SU-DHL-6 (cell line): ENCODE data around the gene DDAH2.

ENCODE experiments used
- H2AFZ ChIP-seq: fragments of 200-600 bp; sonication (generic); 2 replicates; pipeline ENCODE4 v1.6.1; 2014; ENCODE audit warnings: low read depth, mild to moderate bottlenecking, moderate library complexity, mixed read lengths, antibody characterized with exemption, low read length; ENCODE audit not compliant: severe bottlenecking
- H3F3A ChIP-seq: fragments of 200-600 bp; shearing (Covaris generic); 2 replicates; pipeline ENCODE4 v1.6.0; 2016; ENCODE audit warnings: antibody characterized with exemption, mild to moderate bottlenecking; ENCODE audit not compliant: insufficient read depth
- H3K27ac ChIP-seq: fragments of 200-600 bp; sonication (generic); 2 replicates; pipeline ENCODE4 v1.5.1; 2016; ENCODE audit warnings: low read depth, mild to moderate bottlenecking, low read length, moderate library complexity, mixed read lengths
- H3K27me3 ChIP-seq: fragments of 200-600 bp; sonication (generic), shearing (Covaris generic); 2 replicates; pipeline ENCODE4 v1.6.0; 2014; ENCODE audit warnings: mild to moderate bottlenecking, low read length
- H3K36me3 ChIP-seq: fragments of 200-600 bp; sonication (generic); 2 replicates; pipeline ENCODE4 v1.6.1; 2014; ENCODE audit warnings: mild to moderate bottlenecking, low read length, mixed read lengths
- H3K4me2 ChIP-seq: fragments of 300-600, 200-600 bp; shearing (Covaris generic), sonication (generic); 2 replicates; pipeline ENCODE4 v1.6.0; 2014; ENCODE audit warnings: low read length, low read depth, mild to moderate bottlenecking; ENCODE audit not compliant: poor library complexity, severe bottlenecking
- H3K4me3 ChIP-seq: fragments of 200-600 bp; sonication (generic); 2 replicates; pipeline ENCODE4 v1.5.1; 2014; ENCODE audit warnings: antibody characterized with exemption, low read length, mild to moderate bottlenecking, mixed read lengths; ENCODE audit not compliant: insufficient read depth, poor library complexity, severe bottlenecking
- H3K79me2 ChIP-seq: fragments of 200-600 bp; sonication (generic); 2 replicates; pipeline ENCODE4 v1.6.1; 2014; ENCODE audit warnings: mild to moderate bottlenecking, low read length, moderate library complexity; ENCODE audit not compliant: insufficient read depth
- H3K9ac ChIP-seq: fragments of 200-600 bp; sonication (generic); 2 replicates; pipeline ENCODE4 v1.7.0; 2014; ENCODE audit warnings: mild to moderate bottlenecking, low read length
- H3K9me2 ChIP-seq: fragments of 200-600 bp; sonication (generic); replicated peaks from 2 replicates; pipeline ENCODE4 v1.6.1; 2014; ENCODE audit warnings: low read length; ENCODE audit not compliant: insufficient read depth
- H3K9me3 ChIP-seq: fragments of 200-600 bp; sonication (generic); 2 replicates; pipeline ENCODE4 v1.6.1; 2014; ENCODE audit warnings: low read length, mixed read lengths; ENCODE audit not compliant: insufficient read depth
- H4K20me1 ChIP-seq: fragments of 200-600 bp; sonication (generic); 2 replicates; pipeline ENCODE4 v1.6.1; 2014; ENCODE audit warnings: low read depth, mild to moderate bottlenecking, antibody characterized with exemption, low read length, moderate library complexity, mixed read lengths
- EZH2phosphoT487 ChIP-seq: fragments of 200-600 bp; sonication (generic), shearing (Covaris generic); conservative IDR thresholded peaks from 2 replicates; pipeline ENCODE4 v1.6.1; 2018; ENCODE audit warnings: mild to moderate bottlenecking, antibody characterized with exemption, low read length, moderate library complexity, mixed read lengths
- TF ChIP-seq, protein P1 (sequence below): fragments of 200-600 bp; sonication (generic); IDR thresholded peaks from one replicate; pipeline ENCODE4 v1.5.1; 2017; ENCODE audit warnings: antibody characterized with exemption, mild to moderate bottlenecking, low read length, moderate library complexity; ENCODE audit not compliant: insufficient read depth, poor library complexity, severe bottlenecking

The DDAH2 gene

GRCh38 chr6:31700740-31701401 is 28.2 kb downstream of the DDAH2 start:
- Histone ChIP-seq H3K27me3 (no peaks in the 10 kb centered on the region), H3F3A (peaks cover 13% of the 10 kb centered on the region), H2AFZ (no peak overlapping the region), H3K79me2 (peaks cover 26% of the 10 kb centered on the region), H3K9me3 (no peaks in the 10 kb centered on the region), H4K20me1 (no peaks in the 10 kb centered on the region), H3K27ac (no peak overlapping the region), H3K9ac (no peak overlapping the region), H3K4me2 (peak overlapping the region; percentile 84), H3K9me2 (no peaks in the 10 kb centered on the region), H3K4me3 (no peak overlapping the region), H3K36me3 (0 out of 2 replicates have a peak, but pooled peaks cover 2% of the 10 kb centered on the region)
- TF ChIP-seq, protein P1, sequence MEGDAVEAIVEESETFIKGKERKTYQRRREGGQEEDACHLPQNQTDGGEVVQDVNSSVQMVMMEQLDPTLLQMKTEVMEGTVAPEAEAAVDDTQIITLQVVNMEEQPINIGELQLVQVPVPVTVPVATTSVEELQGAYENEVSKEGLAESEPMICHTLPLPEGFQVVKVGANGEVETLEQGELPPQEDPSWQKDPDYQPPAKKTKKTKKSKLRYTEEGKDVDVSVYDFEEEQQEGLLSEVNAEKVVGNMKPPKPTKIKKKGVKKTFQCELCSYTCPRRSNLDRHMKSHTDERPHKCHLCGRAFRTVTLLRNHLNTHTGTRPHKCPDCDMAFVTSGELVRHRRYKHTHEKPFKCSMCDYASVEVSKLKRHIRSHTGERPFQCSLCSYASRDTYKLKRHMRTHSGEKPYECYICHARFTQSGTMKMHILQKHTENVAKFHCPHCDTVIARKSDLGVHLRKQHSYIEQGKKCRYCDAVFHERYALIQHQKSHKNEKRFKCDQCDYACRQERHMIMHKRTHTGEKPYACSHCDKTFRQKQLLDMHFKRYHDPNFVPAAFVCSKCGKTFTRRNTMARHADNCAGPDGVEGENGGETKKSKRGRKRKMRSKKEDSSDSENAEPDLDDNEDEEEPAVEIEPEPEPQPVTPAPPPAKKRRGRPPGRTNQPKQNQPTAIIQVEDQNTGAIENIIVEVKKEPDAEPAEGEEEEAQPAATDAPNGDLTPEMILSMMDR, result no peak
- no peak for TF ChIP-seq EZH2phosphoT487

DNA sequence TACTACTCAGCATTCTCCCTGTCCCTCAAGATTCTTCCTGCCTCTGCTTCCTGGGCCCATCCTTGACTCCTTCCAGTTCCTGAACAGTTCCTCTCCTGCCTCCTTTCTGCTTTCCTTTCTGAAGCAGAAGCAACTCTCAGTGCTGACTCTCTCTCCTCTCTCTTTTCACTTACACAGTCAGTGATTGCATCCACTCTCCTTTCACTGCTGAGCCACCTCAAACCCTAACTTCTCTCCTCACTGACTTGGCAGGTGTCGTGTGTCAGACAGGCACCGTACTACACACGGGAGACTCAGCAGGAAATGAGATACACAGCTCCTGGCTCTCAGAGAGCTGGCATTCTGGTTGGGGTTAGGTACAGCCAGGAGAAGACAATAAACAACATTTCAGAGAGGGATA is 31.5 kb downstream of the DDAH2 start:
- Histone ChIP-seq H3K4me3 (no peak overlapping the region), H4K20me1 (no peaks in the 10 kb centered on the region), H3K36me3 (peaks cover 7% of the 10 kb centered on the region; the same call in 1 of the 2 replicates)

DNA sequence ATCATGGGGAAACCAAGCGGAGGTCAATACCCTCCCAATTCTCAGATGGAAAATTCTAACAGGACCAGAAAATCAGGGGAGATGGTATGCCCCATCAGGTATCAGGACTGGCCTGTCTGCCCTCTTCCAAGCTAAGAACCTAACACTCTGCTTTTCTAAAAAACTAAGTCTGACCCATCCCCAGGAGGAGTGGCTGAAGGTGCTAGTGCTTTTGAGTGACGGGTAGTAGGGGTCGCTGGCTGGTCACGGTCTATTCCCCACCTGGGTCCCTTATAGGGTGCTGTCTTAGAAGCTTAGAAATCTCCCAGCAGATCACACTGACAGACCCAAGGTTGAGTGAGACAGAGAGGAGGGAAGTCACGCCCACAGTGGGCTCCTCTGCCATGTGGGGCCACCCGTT is 35.6 kb downstream of the DDAH2 start:
- Histone ChIP-seq H3K36me3 (peaks cover 5% of the 10 kb centered on the region; the same call in 1 of the 2 replicates), H4K20me1 (no peaks in the 10 kb centered on the region), H3K9ac (no peak overlapping the region), H3K27me3 (no peaks in the 10 kb centered on the region), H2AFZ (no peak overlapping the region), H3K9me2 (no peaks in the 10 kb centered on the region), H3F3A (0 out of 2 replicates have a peak, but pooled peaks cover 7% of the 10 kb centered on the region), H3K79me2 (no peaks in the 10 kb centered on the region), H3K4me3 (no peak overlapping the region), H3K9me3 (no peaks in the 10 kb centered on the region), H3K27ac (no peak overlapping the region), H3K4me2 (no peak overlapping the region)
- no peak for TF ChIP-seq EZH2phosphoT487
- TF ChIP-seq, protein P1, result no peak

More for the DNA sequence above, 31.5 kb downstream of the DDAH2 start:
- Histone ChIP-seq H3K9me3 (no peaks in the 10 kb centered on the region), H3K4me2 (no peak overlapping the region), H3K9ac (no peak overlapping the region), H3K79me2 (peaks cover 23% of the 10 kb centered on the region), H3K9me2 (no peaks in the 10 kb centered on the region), H3K27ac (no peak overlapping the region), H2AFZ (no peak overlapping the region), H3F3A (0 out of 2 replicates have a peak, but pooled peaks cover 7% of the 10 kb centered on the region), H3K27me3 (no peaks in the 10 kb centered on the region)
- TF ChIP-seq, protein P1, result no peak
